ENCODE data around the gene TDRD12. TPM values are rescaled to one million over a fixed set of nuclear protein-coding genes. Genes with fewer than 3 reads are reported as not detected.
"Not testable (repeated sequence)": the region's sequence is repeated elsewhere in the genome, so short reads cannot be mapped to it uniquely, and the experiment has no call there.

Gene TDRD12
- total and polyA plus RNA-seq, 4 donors = 0.40 to 0.93 (median 0.67) TPM

GRCh38 chr19:32692727-32693061 is 26.9 kb upstream of the TDRD12 start:
- no peak overlapping the region for H3K27ac ChIP-seq (ENCODE audit: low read depth, low read length)
- no peak for DNase-seq (ENCODE audit: low read depth in 4 of 6, low spot score in 6 of 6)
- 68% methylated on average over 6 of the region's 7 CpGs for WGBS (ENCODE audit: insufficient coverage)
- H3K27me3 ChIP-seq (ENCODE audit: control insufficient read depth, insufficient read depth, low read length) = no peaks in the 10 kb centered on the region
- H3K4me1 ChIP-seq (ENCODE audit: control insufficient read depth, insufficient read depth, low read length) = peaks cover 26% of the 10 kb centered on the region
- peaks cover 3% of the 10 kb centered on the region for H3K36me3 ChIP-seq (ENCODE audit: control insufficient read depth, insufficient read depth, low read length)
- no peaks in the 10 kb centered on the region for H3K9me3 ChIP-seq (ENCODE audit: control insufficient read depth, insufficient read depth, low read length)
- peak overlapping the region; percentile 41 for H3K4me3 ChIP-seq (ENCODE audit: low read depth, low read length)

- H3K27me3 ChIP-seq (ENCODE audit: control insufficient read depth, insufficient read depth, low read length); DNase-seq (ENCODE audit: low read depth in 4 of 6, low spot score in 6 of 6); H3K9me3 ChIP-seq (ENCODE audit: control insufficient read depth, insufficient read depth, low read length); H3K4me3 ChIP-seq (ENCODE audit: low read depth, low read length); H3K36me3 ChIP-seq (ENCODE audit: control insufficient read depth, insufficient read depth, low read length); H3K27ac ChIP-seq (ENCODE audit: low read depth, low read length): not testable (repeated sequence)
- 98% methylated on average over 12 of the region's 20 CpGs for WGBS (ENCODE audit: insufficient coverage)
- H3K4me1 ChIP-seq (ENCODE audit: control insufficient read depth, insufficient read depth, low read length) = peaks cover 26% of the 10 kb centered on the region
These were observed 26.1 kb upstream of the TDRD12 start for GRCh38 chr19:32693151-32694108.

- not testable (repeated sequence) for DNase-seq (ENCODE audit: low read depth in 4 of 6, low spot score in 6 of 6); H3K4me3 ChIP-seq (ENCODE audit: low read depth, low read length); H3K27ac ChIP-seq (ENCODE audit: low read depth, low read length); H3K9me3 ChIP-seq (ENCODE audit: control insufficient read depth, insufficient read depth, low read length); H3K27me3 ChIP-seq (ENCODE audit: control insufficient read depth, insufficient read depth, low read length); H3K36me3 ChIP-seq (ENCODE audit: control insufficient read depth, insufficient read depth, low read length)
- H3K4me1 ChIP-seq (ENCODE audit: control insufficient read depth, insufficient read depth, low read length) = peaks cover 26% of the 10 kb centered on the region
- WGBS (ENCODE audit: insufficient coverage) = 92% methylated on average over 2 of the region's 2 CpGs
These were observed 25.3 kb upstream of the TDRD12 start for GRCh38 chr19:32694316-32694715.

- not testable (repeated sequence) for H3K4me3 ChIP-seq (ENCODE audit: low read depth, low read length); H3K27ac ChIP-seq (ENCODE audit: low read depth, low read length); DNase-seq (ENCODE audit: low read depth in 4 of 6, low spot score in 6 of 6); H3K27me3 ChIP-seq (ENCODE audit: control insufficient read depth, insufficient read depth, low read length); H3K9me3 ChIP-seq (ENCODE audit: control insufficient read depth, insufficient read depth, low read length); H3K36me3 ChIP-seq (ENCODE audit: control insufficient read depth, insufficient read depth, low read length)
- WGBS (ENCODE audit: insufficient coverage) = no CpG with 5 or more reads among the region's 2 CpGs
- peaks cover 26% of the 10 kb centered on the region for H3K4me1 ChIP-seq (ENCODE audit: control insufficient read depth, insufficient read depth, low read length)
These were observed 24.7 kb upstream of the TDRD12 start for GRCh38 chr19:32694851-32695250.

GRCh38 chr19:32695506-32695905 is 24.1 kb upstream of the TDRD12 start:
- H3K36me3 ChIP-seq (ENCODE audit: control insufficient read depth, insufficient read depth, low read length); H3K27me3 ChIP-seq (ENCODE audit: control insufficient read depth, insufficient read depth, low read length); H3K9me3 ChIP-seq (ENCODE audit: control insufficient read depth, insufficient read depth, low read length); H3K27ac ChIP-seq (ENCODE audit: low read depth, low read length); H3K4me3 ChIP-seq (ENCODE audit: low read depth, low read length); DNase-seq (ENCODE audit: low read depth in 4 of 6, low spot score in 6 of 6): not testable (repeated sequence)
- H3K4me1 ChIP-seq (ENCODE audit: control insufficient read depth, insufficient read depth, low read length) = peaks cover 26% of the 10 kb centered on the region
- WGBS (ENCODE audit: insufficient coverage) = 100% methylated on average over 1 of the region's 6 CpGs

GRCh38 chr19:32696771-32697170 is 22.8 kb upstream of the TDRD12 start:
- WGBS (ENCODE audit: insufficient coverage) = 96% methylated on average over 3 of the region's 3 CpGs
- not testable (repeated sequence) for H3K4me3 ChIP-seq (ENCODE audit: low read depth, low read length); H3K27me3 ChIP-seq (ENCODE audit: control insufficient read depth, insufficient read depth, low read length); DNase-seq (ENCODE audit: low read depth in 4 of 6, low spot score in 6 of 6); H3K9me3 ChIP-seq (ENCODE audit: control insufficient read depth, insufficient read depth, low read length); H3K27ac ChIP-seq (ENCODE audit: low read depth, low read length); H3K36me3 ChIP-seq (ENCODE audit: control insufficient read depth, insufficient read depth, low read length)
- peaks cover 16% of the 10 kb centered on the region for H3K4me1 ChIP-seq (ENCODE audit: control insufficient read depth, insufficient read depth, low read length)

- H3K4me1 ChIP-seq (ENCODE audit: control insufficient read depth, insufficient read depth, low read length); H3K4me3 ChIP-seq (ENCODE audit: low read depth, low read length); H3K9me3 ChIP-seq (ENCODE audit: control insufficient read depth, insufficient read depth, low read length); DNase-seq (ENCODE audit: low read depth in 4 of 6, low spot score in 6 of 6); H3K27me3 ChIP-seq (ENCODE audit: control insufficient read depth, insufficient read depth, low read length); H3K27ac ChIP-seq (ENCODE audit: low read depth, low read length); H3K36me3 ChIP-seq (ENCODE audit: control insufficient read depth, insufficient read depth, low read length): not testable (repeated sequence)
- WGBS (ENCODE audit: insufficient coverage) = 95% methylated on average over 4 of the region's 7 CpGs
These were observed 19.4 kb upstream of the TDRD12 start for GRCh38 chr19:32700129-32700528.

GRCh38 chr19:32702010-32702409 is 17.6 kb upstream of the TDRD12 start:
- no peaks in the 10 kb centered on the region for H3K4me1 ChIP-seq (ENCODE audit: control insufficient read depth, insufficient read depth, low read length)
- no peak overlapping the region for H3K4me3 ChIP-seq (ENCODE audit: low read depth, low read length)
- peaks cover 5% of the 10 kb centered on the region for H3K9me3 ChIP-seq (ENCODE audit: control insufficient read depth, insufficient read depth, low read length)
- no peak overlapping the region for H3K27ac ChIP-seq (ENCODE audit: low read depth, low read length)
- no peak for DNase-seq (ENCODE audit: low read depth in 4 of 6, low spot score in 6 of 6)
- no peaks in the 10 kb centered on the region for H3K27me3 ChIP-seq (ENCODE audit: control insufficient read depth, insufficient read depth, low read length)
- WGBS (ENCODE audit: insufficient coverage) = 77% methylated on average over 3 of the region's 5 CpGs
- H3K36me3 ChIP-seq (ENCODE audit: control insufficient read depth, insufficient read depth, low read length) = peaks cover 3% of the 10 kb centered on the region

- H3K36me3 ChIP-seq (ENCODE audit: control insufficient read depth, insufficient read depth, low read length); H3K27ac ChIP-seq (ENCODE audit: low read depth, low read length); H3K9me3 ChIP-seq (ENCODE audit: control insufficient read depth, insufficient read depth, low read length); DNase-seq (ENCODE audit: low read depth in 4 of 6, low spot score in 6 of 6); H3K27me3 ChIP-seq (ENCODE audit: control insufficient read depth, insufficient read depth, low read length); H3K4me3 ChIP-seq (ENCODE audit: low read depth, low read length); H3K4me1 ChIP-seq (ENCODE audit: control insufficient read depth, insufficient read depth, low read length): not testable (repeated sequence)
- WGBS (ENCODE audit: insufficient coverage) = 80% methylated on average over 2 of the region's 2 CpGs
These were observed 15.6 kb upstream of the TDRD12 start for GRCh38 chr19:32704006-32704405.

GRCh38 chr19:32708457-32708856 is 11.1 kb upstream of the TDRD12 start:
- no peak for DNase-seq (ENCODE audit: low read depth in 4 of 6, low spot score in 6 of 6)
- H3K36me3 ChIP-seq (ENCODE audit: control insufficient read depth, insufficient read depth, low read length) = peaks cover 11% of the 10 kb centered on the region
- H3K4me1 ChIP-seq (ENCODE audit: control insufficient read depth, insufficient read depth, low read length) = no peaks in the 10 kb centered on the region
- no peak overlapping the region for H3K4me3 ChIP-seq (ENCODE audit: low read depth, low read length)
- no peaks in the 10 kb centered on the region for H3K27me3 ChIP-seq (ENCODE audit: control insufficient read depth, insufficient read depth, low read length)
- no peak overlapping the region for H3K27ac ChIP-seq (ENCODE audit: low read depth, low read length)
- WGBS (ENCODE audit: insufficient coverage) = 93% methylated on average over 2 of the region's 3 CpGs
- H3K9me3 ChIP-seq (ENCODE audit: control insufficient read depth, insufficient read depth, low read length) = peaks cover 5% of the 10 kb centered on the region

All from spinal cord (tissue), 10 donors.